Measurements from ENCODE around the gene CREB5.

Gene CREB5

GRCh38 chr7:28435732-28436378, 23.5 kb downstream of the CREB5 start:
- DNase-seq = no peak

DNA sequence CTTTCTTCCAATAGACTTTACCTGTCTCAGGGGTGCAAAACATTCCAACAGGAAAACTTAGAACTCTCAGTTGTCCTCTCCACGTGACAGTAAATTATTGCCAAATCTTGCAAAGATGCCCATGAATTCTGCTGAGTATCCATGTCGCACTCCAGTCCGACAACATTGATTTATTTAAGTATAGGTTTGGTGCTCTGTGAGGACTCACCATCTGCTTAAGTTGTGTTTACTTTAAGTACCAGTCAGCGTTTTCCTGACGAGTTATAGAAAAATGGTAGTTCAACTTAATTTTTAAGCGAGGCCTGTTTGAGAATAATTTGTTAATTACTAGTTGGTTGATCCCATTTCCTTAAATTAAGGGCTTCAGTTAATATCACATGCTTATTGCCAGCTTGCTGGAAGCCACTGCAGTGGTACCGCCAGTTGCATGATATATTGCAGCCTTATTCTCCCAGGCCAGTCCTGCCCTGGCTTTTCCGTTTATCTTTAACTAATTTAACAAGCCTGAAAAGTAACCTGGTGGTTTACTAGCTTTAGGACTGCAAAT, 27.8 kb downstream of the CREB5 start:
- DNase-seq = no peak

GRCh38 chr7:28442540-28443420, 30.5 kb downstream of the CREB5 start:
- DNase-seq = no peak

- no peak for DNase-seq
These were observed 33.8 kb downstream of the CREB5 start for GRCh38 chr7:28446131-28446530.

- no peak for DNase-seq
These were observed 34.8 kb downstream of the CREB5 start for GRCh38 chr7:28447071-28447470.

GRCh38 chr7:28448708-28449107, 36.4 kb downstream of the CREB5 start:
- DNase-seq = no peak

- no peak for DNase-seq
These were observed 40.4 kb downstream of the CREB5 start for GRCh38 chr7:28452681-28453080.

GRCh38 chr7:28455486-28455885, 43.2 kb downstream of the CREB5 start:
- DNase-seq = no peak

DNA sequence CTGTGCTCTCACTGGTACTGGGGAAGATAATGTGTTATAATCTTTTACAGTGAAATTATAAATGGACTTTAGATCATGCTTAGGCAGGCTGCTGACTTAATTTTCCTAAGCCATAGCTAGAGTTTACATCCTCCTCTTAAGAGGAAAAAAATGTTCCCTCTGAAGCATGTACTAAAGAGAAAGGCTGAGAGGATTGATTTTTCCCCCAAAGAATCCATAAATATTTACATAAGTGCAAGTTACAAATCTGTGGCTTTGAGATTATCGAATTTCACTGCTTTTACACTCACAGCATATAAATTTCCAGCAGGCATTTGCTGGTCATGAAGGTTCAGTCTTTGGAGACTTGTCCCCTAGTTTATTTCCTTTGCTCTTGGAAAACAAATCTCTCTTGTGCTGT, 43.7 kb downstream of the CREB5 start:
- DNase-seq = no peak

GRCh38 chr7:28458732-28459131, 46.4 kb downstream of the CREB5 start:
- no peak for DNase-seq

DNA sequence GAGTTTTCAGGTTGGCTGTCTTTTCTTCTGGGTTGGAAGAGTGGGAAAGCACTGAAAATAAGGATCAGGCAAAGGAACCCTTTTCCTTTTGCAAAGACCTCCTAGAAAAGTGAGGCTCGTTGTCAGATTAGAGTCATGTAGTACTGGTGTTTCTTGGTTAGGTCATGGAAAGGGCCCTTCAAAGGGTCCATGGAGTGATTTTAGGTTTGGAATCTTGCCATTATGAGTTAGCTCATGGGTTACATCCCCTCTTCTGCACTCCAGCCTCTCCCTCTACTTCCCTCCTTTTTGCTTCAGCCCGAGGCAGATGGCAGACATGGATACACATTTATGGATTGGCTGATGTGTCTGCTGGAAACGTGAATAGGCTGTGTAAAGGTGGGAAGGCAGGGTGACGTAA, 47.0 kb downstream of the CREB5 start:
- no peak for DNase-seq

- no peak for DNase-seq
These were observed 53.4 kb downstream of the CREB5 start for GRCh38 chr7:28465697-28466096.

DNA sequence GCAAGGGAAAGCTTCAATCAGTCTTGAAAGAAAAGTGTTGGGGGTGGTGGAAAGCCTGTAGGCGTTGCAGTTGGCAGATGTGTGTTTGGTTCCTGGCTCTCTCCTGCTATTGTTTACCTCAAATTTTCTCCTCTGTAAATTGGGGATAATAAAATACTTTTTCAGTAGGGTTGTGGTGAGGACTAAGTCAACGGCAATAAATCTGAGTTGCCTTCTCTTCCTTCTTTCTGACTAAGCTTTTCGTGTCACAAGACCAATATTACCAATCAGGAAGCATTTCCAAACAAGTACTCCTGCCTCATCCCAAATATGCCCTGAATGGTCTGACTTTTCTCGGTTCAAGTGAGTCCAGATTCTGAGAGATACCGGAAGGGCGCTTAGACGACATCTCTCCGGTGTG, 54.0 kb downstream of the CREB5 start:
- no peak for DNase-seq

GRCh38 chr7:28466885-28467284, 54.6 kb downstream of the CREB5 start:
- no peak for DNase-seq

- no peak for DNase-seq
These were observed 57.2 kb downstream of the CREB5 start for GRCh38 chr7:28469562-28469961.

DNA sequence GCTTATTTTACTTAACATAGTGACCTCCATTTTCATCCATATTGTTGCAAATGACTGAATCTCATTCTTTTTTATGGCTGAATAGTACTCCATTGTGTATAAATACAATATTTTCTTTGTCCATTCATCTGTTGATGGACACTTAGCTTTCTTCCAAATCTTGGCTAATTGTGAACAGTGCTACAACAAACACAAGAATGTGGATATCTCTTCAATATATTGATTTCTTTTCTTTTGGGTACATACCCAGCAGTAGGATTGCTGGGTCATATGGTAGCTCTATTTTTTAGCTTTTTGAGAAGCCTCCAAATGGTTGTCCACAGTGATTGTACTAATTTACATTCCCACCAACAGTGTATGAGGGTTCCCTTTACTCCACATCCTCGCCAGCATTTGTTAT, 58.0 kb downstream of the CREB5 start:
- DNase-seq = no peak

DNA sequence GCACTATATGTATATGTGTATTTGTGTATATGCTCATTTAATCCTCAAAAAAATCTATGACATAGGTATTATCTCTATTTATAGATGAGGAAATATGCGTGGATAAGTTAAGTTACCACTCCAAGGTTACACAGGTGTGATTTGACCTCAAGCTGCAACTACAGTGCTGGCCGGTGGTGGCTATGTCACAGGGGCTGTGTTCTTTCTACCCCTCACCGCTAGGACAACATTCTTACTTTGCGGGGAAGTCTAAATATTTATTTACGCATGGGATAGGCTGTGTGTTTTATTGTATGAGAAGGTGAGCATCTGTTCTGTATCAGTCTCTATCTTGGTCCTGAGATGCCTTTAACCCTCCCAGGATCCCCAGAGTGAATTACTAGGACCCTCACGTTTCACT, 60.0 kb downstream of the CREB5 start:
- no peak for DNase-seq

- no peak for DNase-seq
These were observed 61.4 kb downstream of the CREB5 start for GRCh38 chr7:28473571-28474281.

DNA sequence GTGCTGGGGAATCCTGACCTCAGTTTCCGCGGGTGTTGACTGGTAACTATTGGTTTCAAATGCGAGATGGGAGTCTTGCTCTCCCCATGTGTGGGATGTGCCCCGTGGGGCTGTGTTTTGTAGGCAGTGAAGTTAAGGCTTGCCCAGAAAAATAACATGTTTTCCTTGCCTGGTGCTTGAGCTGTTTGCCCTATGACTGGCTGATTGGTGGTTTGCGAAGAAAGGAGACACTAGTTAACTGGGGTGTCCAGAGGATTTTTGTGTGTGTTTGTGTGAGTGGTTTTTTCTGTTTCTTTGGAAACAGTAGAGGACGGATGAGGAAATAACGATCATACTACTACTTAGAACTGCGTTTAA, 61.9 kb downstream of the CREB5 start:
- DNase-seq = no peak

GRCh38 chr7:28474640-28475039, 62.3 kb downstream of the CREB5 start:
- DNase-seq = no peak

GRCh38 chr7:28477041-28477442, 64.7 kb downstream of the CREB5 start:
- no peak for DNase-seq

- DNase-seq = no peak
These were observed 66.3 kb downstream of the CREB5 start for GRCh38 chr7:28478656-28479055.

- DNase-seq = no peak
These were observed 67.2 kb downstream of the CREB5 start for GRCh38 chr7:28479507-28479947.

- DNase-seq = no peak
These were observed 68.3 kb downstream of the CREB5 start for GRCh38 chr7:28480595-28480994.
